ENCODE data around the gene IRAK2. TPM values are rescaled to one million over a fixed set of nuclear protein-coding genes. Genes with fewer than 3 reads are reported as not detected.

IRAK2 gene
- total and polyA plus RNA-seq, 10 donors = 1.4 to 11.8 (median 7.9) TPM

DNA sequence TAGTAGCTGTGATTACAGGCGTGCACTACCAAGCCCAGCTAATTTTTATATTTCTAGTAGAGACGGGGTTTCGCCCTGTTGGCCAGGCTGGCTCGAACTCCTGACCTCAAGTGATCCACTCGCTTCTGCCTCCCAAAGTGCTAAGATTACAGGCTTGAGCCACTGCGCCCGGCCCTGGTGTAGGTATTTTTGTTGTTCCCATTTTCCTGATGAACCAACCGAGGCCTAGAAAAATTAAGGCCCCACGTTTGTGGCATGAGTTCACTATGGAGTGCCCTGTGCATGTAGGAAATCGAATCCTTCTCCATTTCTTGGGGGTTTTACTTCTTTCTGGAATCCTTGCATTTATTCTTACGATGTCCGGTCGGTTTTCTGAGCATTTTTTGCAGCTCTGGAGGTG lies 69.3 kb downstream of the IRAK2 start:
- 93 to 96% (median 95%) methylated on average over 13 of the region's 13 CpGs for WGBS, 5 donors
- Histone ChIP-seq H3K27me3 (replicated peaks in 1 of 7) (no peaks in the 10 kb centered on the region), H3K27ac (no peak overlapping the region), H3K36me3 (peaks cover 0 to 71% (median 29%) of the 10 kb centered on the region in 6 donors), H3K9me3 (no peaks in the 10 kb centered on the region), H3K4me1 (peaks cover 0 to 36% (median 4%) of the 10 kb centered on the region in 6 donors), H3K4me3 (no peak overlapping the region)
- TF ChIP-seq POLR2A (IDR thresholded peaks at IDR 0.05) (no peak), POLR2AphosphoS5 (IDR thresholded peaks at IDR 0.05) (no peak)
- TF ChIP-seq, protein P1, sequence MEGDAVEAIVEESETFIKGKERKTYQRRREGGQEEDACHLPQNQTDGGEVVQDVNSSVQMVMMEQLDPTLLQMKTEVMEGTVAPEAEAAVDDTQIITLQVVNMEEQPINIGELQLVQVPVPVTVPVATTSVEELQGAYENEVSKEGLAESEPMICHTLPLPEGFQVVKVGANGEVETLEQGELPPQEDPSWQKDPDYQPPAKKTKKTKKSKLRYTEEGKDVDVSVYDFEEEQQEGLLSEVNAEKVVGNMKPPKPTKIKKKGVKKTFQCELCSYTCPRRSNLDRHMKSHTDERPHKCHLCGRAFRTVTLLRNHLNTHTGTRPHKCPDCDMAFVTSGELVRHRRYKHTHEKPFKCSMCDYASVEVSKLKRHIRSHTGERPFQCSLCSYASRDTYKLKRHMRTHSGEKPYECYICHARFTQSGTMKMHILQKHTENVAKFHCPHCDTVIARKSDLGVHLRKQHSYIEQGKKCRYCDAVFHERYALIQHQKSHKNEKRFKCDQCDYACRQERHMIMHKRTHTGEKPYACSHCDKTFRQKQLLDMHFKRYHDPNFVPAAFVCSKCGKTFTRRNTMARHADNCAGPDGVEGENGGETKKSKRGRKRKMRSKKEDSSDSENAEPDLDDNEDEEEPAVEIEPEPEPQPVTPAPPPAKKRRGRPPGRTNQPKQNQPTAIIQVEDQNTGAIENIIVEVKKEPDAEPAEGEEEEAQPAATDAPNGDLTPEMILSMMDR (IDR thresholded peaks at IDR 0.05 in 8 of 11, conservative IDR thresholded peaks at IDR 0.05 in 3 of 11) = no peak
- intact Hi-C loops (cut with DNase I; ENCODE audit: low total_unique reads) = no loop called here
- DNase-seq = no peak

- Histone ChIP-seq H3K4me3 (no peak overlapping the region), H3K27me3 (replicated peaks in 1 of 7) (no peaks in the 10 kb centered on the region), H3K27ac (no peak overlapping the region), H3K4me1 (peaks cover 0 to 29% (median 0%) of the 10 kb centered on the region in 6 donors), H3K9me3 (no peaks in the 10 kb centered on the region), H3K36me3 (peaks cover 0 to 71% (median 33%) of the 10 kb centered on the region in 6 donors)
- 95 to 96% (median 96%) methylated on average over 31 to 36 of the region's 36 CpGs for WGBS, 5 donors
- no peak for TF ChIP-seq POLR2A (IDR thresholded peaks at IDR 0.05)
- TF ChIP-seq POLR2AphosphoS5 (IDR thresholded peaks at IDR 0.05) = no peak
- TF ChIP-seq, protein P1 (IDR thresholded peaks at IDR 0.05 in 8 of 11, conservative IDR thresholded peaks at IDR 0.05 in 3 of 11) = no peak
- intact Hi-C loops (cut with DNase I; ENCODE audit: low total_unique reads) = no loop called here
- no peak for DNase-seq
Observed at GRCh38 chr3:10234526-10235230, 70.0 kb downstream of the IRAK2 start.

- 74 to 95% (median 86%) methylated on average over 6 of the region's 6 CpGs for WGBS, 5 donors
- Histone ChIP-seq H3K4me1 (peaks cover 0 to 26% (median 0%) of the 10 kb centered on the region in 6 donors), H3K4me3 (no peak overlapping the region), H3K36me3 (peaks cover 0 to 67% (median 33%) of the 10 kb centered on the region in 6 donors), H3K27ac (no peak overlapping the region), H3K9me3 (no peaks in the 10 kb centered on the region), H3K27me3 (replicated peaks in 1 of 7) (no peaks in the 10 kb centered on the region)
- intact Hi-C loops (cut with DNase I; ENCODE audit: low total_unique reads) = no loop called here
- no peak for DNase-seq
- no peak for TF ChIP-seq POLR2AphosphoS5 (IDR thresholded peaks at IDR 0.05)
- TF ChIP-seq POLR2A (IDR thresholded peaks at IDR 0.05) = no peak
- TF ChIP-seq, protein P1 (IDR thresholded peaks at IDR 0.05 in 8 of 11, conservative IDR thresholded peaks at IDR 0.05 in 3 of 11) = no peak
Observed at GRCh38 chr3:10235551-10235950, 70.8 kb downstream of the IRAK2 start.

- Histone ChIP-seq H3K27ac (peak overlapping the region in 1 of 8 donors; percentile 7), H3K4me1 (peaks cover 0 to 36% (median 17%) of the 10 kb centered on the region in 6 donors), H3K27me3 (replicated peaks in 1 of 7) (no peaks in the 10 kb centered on the region), H3K9me3 (no peaks in the 10 kb centered on the region), H3K36me3 (peaks cover 0 to 83% (median 33%) of the 10 kb centered on the region in 6 donors), H3K4me3 (no peak overlapping the region)
- intact Hi-C loops (cut with DNase I; ENCODE audit: low total_unique reads) = no loop called here
- no peak for DNase-seq
- TF ChIP-seq POLR2AphosphoS5 (IDR thresholded peaks at IDR 0.05) (no peak), POLR2A (IDR thresholded peaks at IDR 0.05) (no peak)
- TF ChIP-seq, protein P1 (IDR thresholded peaks at IDR 0.05 in 8 of 11, conservative IDR thresholded peaks at IDR 0.05 in 3 of 11) = no peak
- WGBS, 5 donors = 74 to 85% (median 79%) methylated on average over 12 to 15 of the region's 15 CpGs
Observed at GRCh38 chr3:10238345-10239183, 73.8 kb downstream of the IRAK2 start.
